Neural crest cell (in vitro differentiated cells): ENCODE results near the gene PWWP2B. TPM values are rescaled to one million over a fixed set of nuclear protein-coding genes. Genes with fewer than 3 reads are reported as not detected.

Source experiments
- DNase-seq: peaks from one replicate; pipeline ENCODE4 v3.0.0; 2021; ENCODE audit warnings: low read depth, mixed read lengths, low spot score
- H3K27ac Mint-ChIP-seq: one replicate; pipeline ENCODE4 v1.8.0; 2021; ENCODE audit warnings: mild to moderate bottlenecking, mixed read lengths; ENCODE audit not compliant: unreplicated experiment
- H3K27me3 Mint-ChIP-seq: 2 replicates; pipeline ENCODE4 v1.8.0; 2021; ENCODE audit warnings: low read depth, mild to moderate bottlenecking, mixed read lengths
- H3K36me3 Mint-ChIP-seq: 2 replicates; pipeline ENCODE4 v1.8.0; 2021; ENCODE audit warnings: low read depth, mild to moderate bottlenecking, mixed read lengths
- H3K4me1 Mint-ChIP-seq: 2 replicates; pipeline ENCODE4 v1.8.0; 2021; ENCODE audit warnings: mixed read lengths
- H3K4me3 Mint-ChIP-seq: one replicate; pipeline ENCODE4 v1.8.0; 2021; ENCODE audit warnings: mild to moderate bottlenecking, mixed read lengths
- H3K9me3 Mint-ChIP-seq: 2 replicates; pipeline ENCODE4 v1.8.0; 2021; ENCODE audit warnings: mixed read lengths
- total RNA-seq: library from RNA; stranded (reverse); gene quantifications from 2 replicates; pipeline ENCODE4 v1.2.1, GENCODE V29; 2021
- TF ChIP-seq, protein P1 (sequence below): fragments of 200-600 bp; sonication (generic); conservative IDR thresholded peaks from 2 replicates; pipeline ENCODE4 v1.5.0; 2021; ENCODE audit warnings: antibody characterized with exemption, mild to moderate bottlenecking

Gene PWWP2B
- total RNA-seq, 1 donor from 2014 or later = 14.2 TPM

DNA sequence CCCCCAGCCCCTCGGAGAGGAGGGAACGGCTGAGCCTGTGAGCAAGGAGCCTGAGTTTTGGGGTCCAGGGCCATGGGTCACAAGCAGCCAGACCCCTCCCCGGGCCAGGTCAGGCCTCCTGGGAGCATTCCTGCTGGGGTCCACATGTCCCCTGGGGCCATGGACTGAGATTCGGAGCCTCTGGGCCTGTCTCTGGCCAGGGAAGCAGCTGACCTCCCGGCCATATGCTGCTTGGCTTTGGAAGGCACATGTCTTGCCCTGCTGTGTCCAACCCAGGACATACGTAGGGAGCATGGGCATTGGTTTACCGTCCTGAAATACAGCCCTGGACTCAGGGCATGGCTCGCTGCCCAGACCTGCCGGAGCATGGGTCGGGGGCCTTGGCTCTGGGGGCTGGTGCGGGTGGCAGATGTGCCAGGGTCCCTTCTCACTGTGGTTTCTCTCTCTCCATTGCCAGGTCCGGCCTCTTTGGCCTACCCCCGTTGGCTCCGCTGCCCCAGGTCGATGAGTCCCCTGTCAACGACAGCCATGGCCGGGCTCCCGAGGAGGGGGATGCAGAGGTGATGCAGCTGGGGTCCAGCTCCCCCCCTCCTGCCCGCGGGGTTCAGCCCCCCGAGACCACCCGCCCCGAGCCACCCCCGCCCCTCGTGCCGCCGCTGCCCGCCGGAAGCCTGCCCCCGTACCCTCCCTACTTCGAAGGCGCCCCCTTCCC is 7.3 kb downstream of the PWWP2B start:
- no peak for DNase-seq
- H3K27me3 Mint-ChIP-seq = no peaks in the 10 kb centered on the region

GRCh38 chr10:132404911-132405462 is 8.0 kb downstream of the PWWP2B start:
- DNase-seq = no peak

More for the DNA sequence above, 7.3 kb downstream of the PWWP2B start:
- no peaks in the 10 kb centered on the region for H3K9me3 Mint-ChIP-seq
- H3K4me3 Mint-ChIP-seq = no peak overlapping the region
- H3K36me3 Mint-ChIP-seq = no peaks in the 10 kb centered on the region
- TF ChIP-seq, protein P1, sequence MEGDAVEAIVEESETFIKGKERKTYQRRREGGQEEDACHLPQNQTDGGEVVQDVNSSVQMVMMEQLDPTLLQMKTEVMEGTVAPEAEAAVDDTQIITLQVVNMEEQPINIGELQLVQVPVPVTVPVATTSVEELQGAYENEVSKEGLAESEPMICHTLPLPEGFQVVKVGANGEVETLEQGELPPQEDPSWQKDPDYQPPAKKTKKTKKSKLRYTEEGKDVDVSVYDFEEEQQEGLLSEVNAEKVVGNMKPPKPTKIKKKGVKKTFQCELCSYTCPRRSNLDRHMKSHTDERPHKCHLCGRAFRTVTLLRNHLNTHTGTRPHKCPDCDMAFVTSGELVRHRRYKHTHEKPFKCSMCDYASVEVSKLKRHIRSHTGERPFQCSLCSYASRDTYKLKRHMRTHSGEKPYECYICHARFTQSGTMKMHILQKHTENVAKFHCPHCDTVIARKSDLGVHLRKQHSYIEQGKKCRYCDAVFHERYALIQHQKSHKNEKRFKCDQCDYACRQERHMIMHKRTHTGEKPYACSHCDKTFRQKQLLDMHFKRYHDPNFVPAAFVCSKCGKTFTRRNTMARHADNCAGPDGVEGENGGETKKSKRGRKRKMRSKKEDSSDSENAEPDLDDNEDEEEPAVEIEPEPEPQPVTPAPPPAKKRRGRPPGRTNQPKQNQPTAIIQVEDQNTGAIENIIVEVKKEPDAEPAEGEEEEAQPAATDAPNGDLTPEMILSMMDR = no peak
- no peak overlapping the region for H3K27ac Mint-ChIP-seq
- H3K4me1 Mint-ChIP-seq = no peaks in the 10 kb centered on the region

GRCh38 chr10:132405463-132405991 is 8.5 kb downstream of the PWWP2B start:
- Mint-ChIP-seq H3K27ac (no peak overlapping the region), H3K36me3 (no peaks in the 10 kb centered on the region), H3K4me3 (no peak overlapping the region), H3K4me1 (no peaks in the 10 kb centered on the region), H3K27me3 (no peaks in the 10 kb centered on the region), H3K9me3 (no peaks in the 10 kb centered on the region)
- no peak for DNase-seq
- TF ChIP-seq, protein P1 = no peak

More at GRCh38 chr10:132404911-132405462, 8.0 kb downstream of the PWWP2B start:
- no peaks in the 10 kb centered on the region for H3K27me3 Mint-ChIP-seq
- H3K36me3 Mint-ChIP-seq = no peaks in the 10 kb centered on the region
- H3K4me3 Mint-ChIP-seq = no peak overlapping the region
- H3K4me1 Mint-ChIP-seq = no peaks in the 10 kb centered on the region
- TF ChIP-seq, protein P1 = no peak
- H3K27ac Mint-ChIP-seq = no peak overlapping the region
- no peaks in the 10 kb centered on the region for H3K9me3 Mint-ChIP-seq

GRCh38 chr10:132406181-132406580 is 9.2 kb downstream of the PWWP2B start:
- Mint-ChIP-seq H3K27me3 (no peaks in the 10 kb centered on the region), H3K4me1 (no peaks in the 10 kb centered on the region), H3K36me3 (no peaks in the 10 kb centered on the region), H3K27ac (no peak overlapping the region), H3K4me3 (no peak overlapping the region), H3K9me3 (no peaks in the 10 kb centered on the region)
- TF ChIP-seq, protein P1 = no peak
- DNase-seq = no peak

GRCh38 chr10:132406750-132407149 is 9.8 kb downstream of the PWWP2B start:
- Mint-ChIP-seq H3K36me3 (no peaks in the 10 kb centered on the region), H3K4me1 (peaks cover 5% of the 10 kb centered on the region), H3K9me3 (no peaks in the 10 kb centered on the region), H3K27ac (no peak overlapping the region), H3K4me3 (no peak overlapping the region), H3K27me3 (no peaks in the 10 kb centered on the region)
- no peak for DNase-seq
- TF ChIP-seq, protein P1 = no peak
